Ishikawa (cell line): ENCODE data around the gene NR3C2.

ENCODE experiments used
- CEBPB ChIP-seq: IDR thresholded peaks from 2 replicates; pipeline ENCODE4 v1.6.1; 2012
- CREB1 ChIP-seq: IDR thresholded peaks from 2 replicates; pipeline ENCODE4 v1.6.1; 2012; ENCODE audit warnings: low read depth
- FOXM1 ChIP-seq: IDR thresholded peaks from 2 replicates; pipeline ENCODE4 v1.6.1; 2012; ENCODE audit warnings: low read depth, borderline replicate concordance
- MAX ChIP-seq: IDR thresholded peaks from 2 replicates; pipeline ENCODE4 v1.6.1; 2012
- RAD21 ChIP-seq: IDR thresholded peaks from 2 replicates; pipeline ENCODE4 v1.6.1; 2012; ENCODE audit warnings: low read depth
- TCF12 ChIP-seq: IDR thresholded peaks from 2 replicates; pipeline ENCODE4 v1.6.1; 2012; ENCODE audit warnings: low read depth
- YY1 ChIP-seq: IDR thresholded peaks from 2 replicates; pipeline ENCODE4 v1.6.1; 2012; ENCODE audit warnings: low read depth
- ZBTB7A ChIP-seq: IDR thresholded peaks from 2 replicates; pipeline ENCODE4 v1.6.1; 2012; ENCODE audit warnings: low read depth
- TF ChIP-seq, protein P1 (sequence below): IDR thresholded peaks from 2 replicates; pipeline ENCODE4 v1.6.1; 2012; ENCODE audit warnings: low read depth, mild to moderate bottlenecking

DNA sequence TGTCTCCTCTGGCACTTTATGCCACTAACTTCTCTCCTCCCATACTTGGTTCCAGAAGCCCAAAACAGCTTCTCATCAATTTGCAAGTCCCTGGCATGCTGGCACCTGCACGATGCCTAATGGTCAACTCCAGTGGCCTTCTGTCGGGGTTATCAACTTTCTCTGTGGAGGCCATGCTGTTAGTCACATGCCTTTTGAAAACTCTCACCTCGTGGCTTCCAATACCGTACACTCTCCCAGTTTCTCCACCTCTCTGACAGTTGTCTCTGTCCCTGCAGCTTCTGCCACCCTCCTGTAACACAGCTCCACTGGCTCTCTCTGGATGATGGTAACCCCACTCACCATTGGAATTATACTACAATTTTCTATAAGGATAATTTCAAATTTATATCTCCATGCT, 324.0 kb downstream of the NR3C2 start:
- TF ChIP-seq CEBPB: no peak
- TF ChIP-seq, protein P1, sequence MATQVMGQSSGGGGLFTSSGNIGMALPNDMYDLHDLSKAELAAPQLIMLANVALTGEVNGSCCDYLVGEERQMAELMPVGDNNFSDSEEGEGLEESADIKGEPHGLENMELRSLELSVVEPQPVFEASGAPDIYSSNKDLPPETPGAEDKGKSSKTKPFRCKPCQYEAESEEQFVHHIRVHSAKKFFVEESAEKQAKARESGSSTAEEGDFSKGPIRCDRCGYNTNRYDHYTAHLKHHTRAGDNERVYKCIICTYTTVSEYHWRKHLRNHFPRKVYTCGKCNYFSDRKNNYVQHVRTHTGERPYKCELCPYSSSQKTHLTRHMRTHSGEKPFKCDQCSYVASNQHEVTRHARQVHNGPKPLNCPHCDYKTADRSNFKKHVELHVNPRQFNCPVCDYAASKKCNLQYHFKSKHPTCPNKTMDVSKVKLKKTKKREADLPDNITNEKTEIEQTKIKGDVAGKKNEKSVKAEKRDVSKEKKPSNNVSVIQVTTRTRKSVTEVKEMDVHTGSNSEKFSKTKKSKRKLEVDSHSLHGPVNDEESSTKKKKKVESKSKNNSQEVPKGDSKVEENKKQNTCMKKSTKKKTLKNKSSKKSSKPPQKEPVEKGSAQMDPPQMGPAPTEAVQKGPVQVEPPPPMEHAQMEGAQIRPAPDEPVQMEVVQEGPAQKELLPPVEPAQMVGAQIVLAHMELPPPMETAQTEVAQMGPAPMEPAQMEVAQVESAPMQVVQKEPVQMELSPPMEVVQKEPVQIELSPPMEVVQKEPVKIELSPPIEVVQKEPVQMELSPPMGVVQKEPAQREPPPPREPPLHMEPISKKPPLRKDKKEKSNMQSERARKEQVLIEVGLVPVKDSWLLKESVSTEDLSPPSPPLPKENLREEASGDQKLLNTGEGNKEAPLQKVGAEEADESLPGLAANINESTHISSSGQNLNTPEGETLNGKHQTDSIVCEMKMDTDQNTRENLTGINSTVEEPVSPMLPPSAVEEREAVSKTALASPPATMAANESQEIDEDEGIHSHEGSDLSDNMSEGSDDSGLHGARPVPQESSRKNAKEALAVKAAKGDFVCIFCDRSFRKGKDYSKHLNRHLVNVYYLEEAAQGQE: no peak
- no peak for TF ChIP-seq TCF12
- TF ChIP-seq RAD21: no peak
- TF ChIP-seq FOXM1: no peak
- TF ChIP-seq CREB1: no peak
- no peak for TF ChIP-seq MAX
- TF ChIP-seq YY1: no peak
- no peak for TF ChIP-seq ZBTB7A
